ENCODE measurements around the gene NDUFA5.

Gene NDUFA5

DNA sequence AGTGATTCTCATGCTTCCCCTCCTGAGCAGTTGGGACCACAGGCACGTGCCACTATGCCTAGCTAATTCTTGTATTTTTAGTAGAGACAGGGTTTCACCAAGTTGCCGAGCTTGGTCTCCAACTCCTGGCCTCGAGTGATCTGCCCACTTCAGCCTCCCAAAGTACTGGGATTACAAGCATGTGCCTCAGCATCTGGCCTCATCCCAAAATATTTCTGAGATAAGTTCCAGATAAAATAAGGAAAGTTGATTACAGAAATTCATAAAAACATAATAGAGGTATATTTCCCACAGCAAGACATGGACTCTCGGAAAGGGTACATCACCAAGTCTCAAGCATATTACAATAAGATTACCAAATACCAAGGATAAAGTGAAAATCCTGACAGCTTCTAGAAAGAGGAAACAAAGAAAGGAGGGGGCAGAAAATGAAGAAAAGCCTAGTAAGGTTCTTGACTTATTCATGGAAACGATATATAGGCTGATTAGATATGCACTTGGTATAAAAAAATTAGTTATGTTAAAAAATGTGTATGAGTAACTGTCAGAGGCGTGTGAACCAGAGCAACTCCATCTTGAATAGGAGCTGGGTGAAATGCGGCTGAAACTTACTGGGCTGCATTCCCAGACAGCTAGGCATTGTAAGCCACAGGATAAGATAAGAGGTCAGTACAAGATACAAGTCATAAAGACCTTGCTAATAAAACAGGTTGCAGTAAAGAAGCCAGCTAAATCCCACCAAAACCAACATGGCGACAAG lies 58.2 kb downstream of the NDUFA5 start:
- H3K27me3 ChIP-seq = no peaks in the 10 kb centered on the region
- DNase-seq = no peak
- H3K4me3 ChIP-seq = no peak overlapping the region
- TF ChIP-seq, protein P1, sequence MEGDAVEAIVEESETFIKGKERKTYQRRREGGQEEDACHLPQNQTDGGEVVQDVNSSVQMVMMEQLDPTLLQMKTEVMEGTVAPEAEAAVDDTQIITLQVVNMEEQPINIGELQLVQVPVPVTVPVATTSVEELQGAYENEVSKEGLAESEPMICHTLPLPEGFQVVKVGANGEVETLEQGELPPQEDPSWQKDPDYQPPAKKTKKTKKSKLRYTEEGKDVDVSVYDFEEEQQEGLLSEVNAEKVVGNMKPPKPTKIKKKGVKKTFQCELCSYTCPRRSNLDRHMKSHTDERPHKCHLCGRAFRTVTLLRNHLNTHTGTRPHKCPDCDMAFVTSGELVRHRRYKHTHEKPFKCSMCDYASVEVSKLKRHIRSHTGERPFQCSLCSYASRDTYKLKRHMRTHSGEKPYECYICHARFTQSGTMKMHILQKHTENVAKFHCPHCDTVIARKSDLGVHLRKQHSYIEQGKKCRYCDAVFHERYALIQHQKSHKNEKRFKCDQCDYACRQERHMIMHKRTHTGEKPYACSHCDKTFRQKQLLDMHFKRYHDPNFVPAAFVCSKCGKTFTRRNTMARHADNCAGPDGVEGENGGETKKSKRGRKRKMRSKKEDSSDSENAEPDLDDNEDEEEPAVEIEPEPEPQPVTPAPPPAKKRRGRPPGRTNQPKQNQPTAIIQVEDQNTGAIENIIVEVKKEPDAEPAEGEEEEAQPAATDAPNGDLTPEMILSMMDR (IDR thresholded peaks at IDR 0.05) = no peak
- H3K9me3 ChIP-seq = no peaks in the 10 kb centered on the region
- no peaks in the 10 kb centered on the region for H3K36me3 ChIP-seq
- H3K4me1 ChIP-seq = peaks cover 0 to 8% (median 0%) of the 10 kb centered on the region in 4 donors
- no peak overlapping the region for H3K27ac ChIP-seq
- intact Hi-C loops (cut with DNase I; ENCODE audit: low total_unique reads) = loop anchor here (10.0 kb wide), 1 partner anchor 375 kb away; no protein-coding TSS in a partner anchor

DNA sequence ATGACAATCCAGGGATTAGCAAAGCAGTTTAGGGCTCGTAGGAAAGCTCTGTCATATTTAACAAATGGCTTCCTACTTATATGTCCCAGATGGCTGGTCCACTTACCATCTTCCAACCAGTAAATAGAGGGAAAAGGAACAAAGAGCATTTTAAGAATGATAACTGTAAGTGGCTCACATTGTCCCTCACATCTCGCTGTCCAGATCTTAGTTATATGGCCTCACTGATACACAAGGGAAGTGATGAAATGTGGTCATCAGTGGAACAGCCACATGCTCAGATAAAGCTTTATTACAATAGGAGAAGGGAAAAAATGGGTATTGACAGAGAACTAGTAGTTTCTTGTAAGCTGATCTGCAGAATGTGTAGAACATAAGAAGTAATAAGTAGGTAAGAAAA lies 59.0 kb downstream of the NDUFA5 start:
- Histone ChIP-seq H3K27ac (no peak overlapping the region), H3K4me3 (no peak overlapping the region), H3K27me3 (no peaks in the 10 kb centered on the region), H3K36me3 (no peaks in the 10 kb centered on the region), H3K4me1 (peaks cover 0 to 8% (median 0%) of the 10 kb centered on the region in 4 donors), H3K9me3 (no peaks in the 10 kb centered on the region)
- no peak for DNase-seq
- intact Hi-C loops (cut with DNase I; ENCODE audit: low total_unique reads) = loop anchor here (10.0 kb wide), 1 partner anchor 376 kb away; no protein-coding TSS in a partner anchor
- TF ChIP-seq, protein P1 (IDR thresholded peaks at IDR 0.05) = no peak

DNA sequence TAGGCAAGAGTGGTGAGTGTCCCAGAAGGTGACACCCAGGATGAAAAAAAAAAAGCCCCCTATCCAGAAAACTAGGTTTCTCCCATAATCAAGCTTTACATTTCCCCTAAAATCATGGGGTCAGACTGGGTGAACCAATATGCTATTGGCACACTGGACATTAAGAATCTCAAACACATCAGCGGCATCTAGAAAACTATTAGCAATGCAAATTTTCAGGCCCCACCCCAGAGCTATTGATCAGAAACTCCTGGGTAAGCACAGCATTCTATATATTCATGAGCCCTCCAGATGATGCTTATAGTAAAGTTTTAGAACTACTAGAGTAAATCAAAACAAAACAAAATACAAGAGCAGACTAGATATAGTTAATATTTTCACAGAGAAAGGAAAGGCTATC lies 59.6 kb downstream of the NDUFA5 start:
- TF ChIP-seq, protein P1 (IDR thresholded peaks at IDR 0.05) = no peak
- Histone ChIP-seq H3K27me3 (no peaks in the 10 kb centered on the region), H3K27ac (no peak overlapping the region), H3K4me3 (no peak overlapping the region), H3K36me3 (no peaks in the 10 kb centered on the region), H3K9me3 (no peaks in the 10 kb centered on the region), H3K4me1 (peaks cover 0 to 8% (median 0%) of the 10 kb centered on the region in 4 donors)
- intact Hi-C loops (cut with DNase I; ENCODE audit: low total_unique reads) = loop anchor here (10.0 kb wide), 1 partner anchor 377 kb away; no protein-coding TSS in a partner anchor
- no peak for DNase-seq

DNA sequence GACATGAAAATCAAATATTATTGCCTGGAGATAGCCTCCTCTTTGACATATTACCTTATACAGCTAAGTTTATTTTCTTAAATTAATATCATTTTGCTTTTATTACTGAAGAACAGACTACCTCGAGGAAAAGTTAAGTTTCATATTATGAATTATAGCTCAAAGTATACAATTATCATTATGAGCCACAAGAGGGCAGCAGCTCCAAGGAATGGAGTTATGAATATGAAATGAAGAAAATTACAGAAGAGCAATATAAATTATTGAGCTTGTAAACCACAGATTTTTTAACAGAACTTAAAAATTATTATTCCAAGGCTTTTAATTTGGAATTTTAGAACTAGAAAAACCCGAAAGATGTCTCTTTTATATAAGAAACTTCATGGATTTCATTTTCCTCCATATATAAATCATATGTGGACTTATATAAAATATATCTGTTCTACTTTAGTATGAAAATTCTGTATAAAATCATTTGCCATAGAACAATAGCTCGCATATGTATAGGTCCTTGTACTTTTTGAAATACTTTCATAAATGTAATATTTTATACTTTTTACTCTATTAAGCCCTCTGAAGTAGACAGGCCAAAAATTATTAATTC lies 63.3 kb downstream of the NDUFA5 start:
- no peaks in the 10 kb centered on the region for H3K4me1 ChIP-seq
- H3K27me3 ChIP-seq = no peaks in the 10 kb centered on the region
- H3K36me3 ChIP-seq = no peaks in the 10 kb centered on the region
- TF ChIP-seq, protein P1 (IDR thresholded peaks at IDR 0.05) = peak; percentile 49 to 71
- intact Hi-C loops (cut with DNase I; ENCODE audit: low total_unique reads) = loop anchor here (5.0 to 10.0 kb wide), 2 partner anchors 208 to 381 kb away; no protein-coding TSS in a partner anchor
- H3K27ac ChIP-seq = no peak overlapping the region
- H3K9me3 ChIP-seq = no peaks in the 10 kb centered on the region
- no peak for DNase-seq
- no peak overlapping the region for H3K4me3 ChIP-seq

DNA sequence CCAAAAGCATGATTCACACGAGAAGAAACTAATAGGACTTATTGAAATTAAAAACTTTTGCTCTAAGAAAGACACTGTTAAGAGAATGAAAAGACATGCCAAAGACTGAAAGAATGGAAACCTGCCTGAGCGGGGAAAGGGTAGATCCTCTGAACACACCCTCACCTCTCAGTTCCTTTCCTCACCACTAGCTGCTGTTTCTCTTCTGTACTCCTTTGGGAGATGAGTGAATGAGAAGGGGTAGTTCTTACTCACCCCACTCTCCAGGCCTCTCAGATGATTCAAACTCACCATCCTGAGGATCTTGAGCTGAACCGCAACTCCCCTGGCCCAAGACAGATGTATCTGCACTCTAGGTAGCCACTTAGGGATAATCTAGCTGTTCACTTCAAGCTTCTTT lies 65.1 kb downstream of the NDUFA5 start:
- Histone ChIP-seq H3K27me3 (no peaks in the 10 kb centered on the region), H3K4me3 (no peak overlapping the region), H3K9me3 (no peaks in the 10 kb centered on the region), H3K4me1 (no peaks in the 10 kb centered on the region), H3K27ac (no peak overlapping the region), H3K36me3 (no peaks in the 10 kb centered on the region)
- TF ChIP-seq, protein P1 (IDR thresholded peaks at IDR 0.05) = no peak
- DNase-seq = no peak
- intact Hi-C loops (cut with DNase I; ENCODE audit: low total_unique reads) = loop anchor here (5.0 to 10.0 kb wide), 2 partner anchors 210 to 382 kb away; no protein-coding TSS in a partner anchor

Data from tibial artery (tissue), 4 donors.